ENCODE measurements around the gene METAP1.
"Not testable (repeated sequence)": the region's sequence is repeated elsewhere in the genome, so short reads cannot be mapped to it uniquely, and the experiment has no call there.

METAP1 gene

GRCh38 chr4:99021386-99021785, 25.9 kb downstream of the METAP1 start:
- Histone ChIP-seq H3K27me3 (ENCODE audit: insufficient read depth, low read length, poor library complexity) (no peaks in the 10 kb centered on the region), H3K79me2 (ENCODE audit: insufficient read depth, low read length) (peaks cover 99% of the 10 kb centered on the region), H3K4me1 (ENCODE audit: insufficient read depth, low read length) (no peaks in the 10 kb centered on the region), H3K9ac (ENCODE audit: low read depth, low read length) (no peak overlapping the region), H3K36me3 (ENCODE audit: insufficient read depth, low read length) (peaks cover 29% of the 10 kb centered on the region; the same call in 1 of the 2 replicates), H3K4me2 (ENCODE audit: insufficient read depth, low read length) (no peak overlapping the region), H4K20me1 (ENCODE audit: insufficient read depth, low read length) (peaks cover 14% of the 10 kb centered on the region; the same call in 1 of the 2 replicates), H3K27ac (ENCODE audit: low read length) (no peak overlapping the region), H2AFZ (ENCODE audit: low read depth, low read length) (no peak overlapping the region), H3K9me3 (ENCODE audit: insufficient read depth, low read length, severe bottlenecking) (peaks cover 17% of the 10 kb centered on the region), H3K4me3 (ENCODE audit: low read depth in 1 of 2, low read length in 2 of 2) (no peak overlapping the region)
- ATAC-seq (ENCODE audit: insufficient read depth, low read depth) = no peak
- no peak for DNase-seq
- no peak for TF ChIP-seq EZH2 (IDR thresholded peaks at IDR 0.05; ENCODE audit: borderline replicate concordance, low read depth, low read length, severe bottlenecking)
- TF ChIP-seq CTCF (IDR thresholded peaks at IDR 0.05; ENCODE audit: borderline replicate concordance, extremely low read depth, low read length, poor library complexity, severe bottlenecking) = no peak

GRCh38 chr4:99022566-99022965, 27.0 kb downstream of the METAP1 start:
- Histone ChIP-seq H3K4me1 (ENCODE audit: insufficient read depth, low read length) (no peaks in the 10 kb centered on the region), H4K20me1 (ENCODE audit: insufficient read depth, low read length) (peaks cover 13% of the 10 kb centered on the region; the same call in 1 of the 2 replicates), H3K79me2 (ENCODE audit: insufficient read depth, low read length) (peaks cover 99% of the 10 kb centered on the region), H3K27ac (ENCODE audit: low read length) (no peak overlapping the region), H2AFZ (ENCODE audit: low read depth, low read length) (no peak overlapping the region), H3K27me3 (ENCODE audit: insufficient read depth, low read length, poor library complexity) (no peaks in the 10 kb centered on the region), H3K36me3 (ENCODE audit: insufficient read depth, low read length) (peaks cover 20% of the 10 kb centered on the region; the same call in 1 of the 2 replicates), H3K9me3 (ENCODE audit: insufficient read depth, low read length, severe bottlenecking) (peaks cover 17% of the 10 kb centered on the region), H3K4me2 (ENCODE audit: insufficient read depth, low read length) (no peak overlapping the region), H3K4me3 (ENCODE audit: low read depth in 1 of 2, low read length in 2 of 2) (no peak overlapping the region), H3K9ac (ENCODE audit: low read depth, low read length) (no peak overlapping the region)
- TF ChIP-seq EZH2 (IDR thresholded peaks at IDR 0.05; ENCODE audit: borderline replicate concordance, low read depth, low read length, severe bottlenecking) = no peak
- no peak for TF ChIP-seq CTCF (IDR thresholded peaks at IDR 0.05; ENCODE audit: borderline replicate concordance, extremely low read depth, low read length, poor library complexity, severe bottlenecking)
- DNase-seq (no peak), ATAC-seq (ENCODE audit: insufficient read depth, low read depth) (no peak)

GRCh38 chr4:99023800-99024251, 28.3 kb downstream of the METAP1 start:
- Histone ChIP-seq H3K79me2 (ENCODE audit: insufficient read depth, low read length) (peaks cover 98% of the 10 kb centered on the region), H3K9me3 (ENCODE audit: insufficient read depth, low read length, severe bottlenecking) (peaks cover 17% of the 10 kb centered on the region), H4K20me1 (ENCODE audit: insufficient read depth, low read length) (peaks cover 16% of the 10 kb centered on the region; the same call in 1 of the 2 replicates), H3K36me3 (ENCODE audit: insufficient read depth, low read length) (peaks cover 20% of the 10 kb centered on the region; the same call in 1 of the 2 replicates)
- ATAC-seq (ENCODE audit: insufficient read depth, low read depth); H2AFZ ChIP-seq (ENCODE audit: low read depth, low read length); H3K4me3 ChIP-seq (ENCODE audit: low read depth in 1 of 2, low read length in 2 of 2); H3K9ac ChIP-seq (ENCODE audit: low read depth, low read length); H3K27me3 ChIP-seq (ENCODE audit: insufficient read depth, low read length, poor library complexity); DNase-seq; H3K4me2 ChIP-seq (ENCODE audit: insufficient read depth, low read length); H3K4me1 ChIP-seq (ENCODE audit: insufficient read depth, low read length); H3K27ac ChIP-seq (ENCODE audit: low read length): not testable (repeated sequence)

- TF ChIP-seq CTCF (IDR thresholded peaks at IDR 0.05; ENCODE audit: borderline replicate concordance, extremely low read depth, low read length, poor library complexity, severe bottlenecking) (no peak), EZH2 (IDR thresholded peaks at IDR 0.05; ENCODE audit: borderline replicate concordance, low read depth, low read length, severe bottlenecking) (no peak)
- Histone ChIP-seq H3K4me3 (ENCODE audit: low read depth in 1 of 2, low read length in 2 of 2) (no peak overlapping the region), H3K79me2 (ENCODE audit: insufficient read depth, low read length) (peaks cover 95% of the 10 kb centered on the region), H3K9me3 (ENCODE audit: insufficient read depth, low read length, severe bottlenecking) (peaks cover 11% of the 10 kb centered on the region), H3K4me2 (ENCODE audit: insufficient read depth, low read length) (no peak overlapping the region), H3K9ac (ENCODE audit: low read depth, low read length) (no peak overlapping the region), H2AFZ (ENCODE audit: low read depth, low read length) (no peak overlapping the region), H3K27me3 (ENCODE audit: insufficient read depth, low read length, poor library complexity) (no peaks in the 10 kb centered on the region), H4K20me1 (ENCODE audit: insufficient read depth, low read length) (peaks cover 16% of the 10 kb centered on the region; the same call in 1 of the 2 replicates), H3K36me3 (ENCODE audit: insufficient read depth, low read length) (peaks cover 19% of the 10 kb centered on the region; the same call in 1 of the 2 replicates), H3K27ac (ENCODE audit: low read length) (no peak overlapping the region), H3K4me1 (ENCODE audit: insufficient read depth, low read length) (no peaks in the 10 kb centered on the region)
- DNase-seq (no peak), ATAC-seq (ENCODE audit: insufficient read depth, low read depth) (no peak)
These were observed 29.2 kb downstream of the METAP1 start for GRCh38 chr4:99024481-99025275.
